HepG2 (cell line): ENCODE measurements around the gene NSD2. TPM values are rescaled to one million over a fixed set of nuclear protein-coding genes. Genes with fewer than 3 reads are reported as not detected.

Experiments
- CAMTA2 ChIP-seq: sonication (generic); formaldehyde crosslinking; IDR thresholded peaks from 2 replicates; pipeline ENCODE4 v1.4.0; 2020; ENCODE audit warnings: mild to moderate bottlenecking, missing genetic modification reagents, borderline replicate concordance
- KLF12 ChIP-seq: sonication (generic); formaldehyde crosslinking; IDR thresholded peaks from 2 replicates; pipeline ENCODE4 v1.4.0; 2020; ENCODE audit warnings: missing genetic modification reagents, borderline replicate concordance
- MYC ChIP-seq: sonication (generic); formaldehyde crosslinking; IDR thresholded peaks from 2 replicates; pipeline ENCODE4 v1.9.0; 2021; ENCODE audit warnings: missing genetic modification reagents, borderline replicate concordance
- NR2C2 ChIP-seq: sonication (generic); formaldehyde crosslinking; IDR thresholded peaks from 2 replicates; pipeline ENCODE4 v1.4.0; 2020; ENCODE audit warnings: missing genetic modification reagents, mild to moderate bottlenecking, moderate library complexity, borderline replicate concordance
- RARA ChIP-seq: IDR thresholded peaks from 2 replicates; pipeline ENCODE4 v1.6.1; 2016; ENCODE audit warnings: missing genetic modification reagents, missing compliant biosample characterization
- TGIF2 ChIP-seq: IDR thresholded peaks from 2 replicates; pipeline ENCODE4 v1.6.1; 2016; ENCODE audit warnings: control low read depth, missing compliant biosample characterization
- ZNF136 ChIP-seq: sonication (generic); formaldehyde crosslinking; IDR thresholded peaks from 2 replicates; pipeline ENCODE4 v1.8.1; 2022; ENCODE audit warnings: low read depth, mild to moderate bottlenecking, moderate library complexity, missing genetic modification reagents
- ZNF674 ChIP-seq: sonication (generic); formaldehyde crosslinking; IDR thresholded peaks from 2 replicates; pipeline ENCODE4 v1.5.0; 2020; ENCODE audit warnings: low read depth, mild to moderate bottlenecking, missing genetic modification reagents
- polyA plus RNA-seq, 8 experiments: library from polyadenylated mRNA; depleted of rRNA in 3 of 8; stranded (reverse) in 7 of 8; unstranded in 1 of 8; fragments of >200 nt; fragmentation: Illumina TruSeq in 4 of 8; extraction: Trizol in 4 of 8; gene quantifications; 2 replicates each; pipeline versions ENCODE4 v1.2.1 to v1.2.3, GENCODE V29; 2011 to 2016; ENCODE audit warnings: low read depth in 4 of 8, missing spikeins in 1 of 8, mixed read lengths in 1 of 8; ENCODE audit not compliant: insufficient read depth in 1 of 8
- total RNA-seq, 5 experiments: library from RNA; depleted of rRNA; stranded (reverse); fragments of >200 nt; fragmentation: Illumina TruSeq; extraction: Trizol; gene quantifications; 2 replicates each; pipeline ENCODE4 v1.2.3, GENCODE V29; 2016; ENCODE audit warnings: low read depth in 1 of 5
- TF ChIP-seq, protein P1 (sequence below): IDR thresholded peaks from 2 replicates; pipeline ENCODE4 v1.6.1; 2016; ENCODE audit warnings: missing compliant biosample characterization, missing genetic modification reagents, borderline replicate concordance
- TF ChIP-seq, protein P2 (sequence below): sonication (generic); formaldehyde crosslinking; IDR thresholded peaks from 2 replicates; pipeline ENCODE4 v1.4.0; 2020; ENCODE audit warnings: mild to moderate bottlenecking, missing genetic modification reagents, borderline replicate concordance
- TF ChIP-seq, protein P3 (sequence below): IDR thresholded peaks from 2 replicates; pipeline ENCODE4 v1.6.1; 2016; ENCODE audit warnings: missing genetic modification reagents, missing compliant biosample characterization
- TF ChIP-seq, protein P4 (sequence below): sonication (generic); formaldehyde crosslinking; IDR thresholded peaks from 2 replicates; pipeline ENCODE4 v1.4.0; 2020; ENCODE audit warnings: low read depth, mild to moderate bottlenecking, missing genetic modification reagents
- TF ChIP-seq, protein P5 (sequence below): sonication (generic); formaldehyde crosslinking; IDR thresholded peaks from 2 replicates; pipeline ENCODE4 v1.4.0; 2020; ENCODE audit warnings: mild to moderate bottlenecking, low read depth, missing genetic modification reagents
- TF ChIP-seq, protein P6 (sequence below): sonication (generic); formaldehyde crosslinking; IDR thresholded peaks from 2 replicates; pipeline ENCODE4 v1.5.0; 2020; ENCODE audit warnings: missing genetic modification reagents

The NSD2 gene
- total and polyA plus RNA-seq, 2 of the 13 experiments (the other 11 are each of a cell fraction or from before 2014, with no cell fraction given), result 22.0 to 65.9 TPM

DNA sequence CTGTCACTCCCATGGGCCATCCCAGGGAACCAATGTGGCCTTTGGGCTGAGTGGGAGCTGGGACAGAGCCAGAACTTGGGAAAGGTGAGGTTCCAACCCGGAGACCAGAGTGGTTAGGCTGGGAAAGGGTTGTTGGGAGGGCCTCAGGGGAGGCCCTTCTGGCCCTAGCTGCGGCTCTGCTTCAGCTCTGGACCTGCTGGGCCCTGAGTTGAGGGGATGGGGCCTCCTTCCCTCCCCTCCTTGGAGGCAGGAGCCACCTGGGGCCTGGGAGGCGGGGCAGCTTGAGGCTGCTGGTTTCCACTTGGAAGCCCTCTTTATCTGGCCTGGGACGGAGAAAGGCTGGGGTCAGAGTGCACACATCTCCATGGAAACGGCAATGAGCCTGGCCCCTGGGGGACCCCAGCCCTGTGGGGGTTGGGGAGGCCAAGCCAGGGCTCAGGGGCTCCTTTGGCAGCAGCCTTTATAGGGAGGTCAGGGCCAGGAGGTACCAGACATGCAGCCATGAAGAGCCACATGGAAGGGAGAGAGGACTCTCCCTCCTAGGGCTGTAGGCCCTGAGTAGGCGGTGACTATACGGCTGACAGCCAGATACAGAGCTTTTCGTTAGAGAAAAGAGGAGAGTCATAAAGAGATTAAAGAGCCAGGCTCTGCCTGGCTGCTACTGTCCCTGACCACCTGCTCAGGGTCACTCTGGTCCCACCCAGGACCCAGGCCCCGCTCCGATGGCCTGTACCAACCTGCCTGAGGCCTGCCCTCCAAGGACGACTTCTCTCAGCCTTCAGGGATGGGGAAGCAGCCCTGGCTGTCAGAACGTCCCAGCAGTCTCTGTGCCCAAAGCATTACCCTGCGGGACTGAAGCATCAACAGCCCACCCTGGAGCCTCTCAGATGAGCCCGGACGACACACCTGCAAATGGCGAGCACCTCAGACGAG is 6.9 kb upstream of the NSD2 start (continued):
- TF ChIP-seq, protein P1, sequence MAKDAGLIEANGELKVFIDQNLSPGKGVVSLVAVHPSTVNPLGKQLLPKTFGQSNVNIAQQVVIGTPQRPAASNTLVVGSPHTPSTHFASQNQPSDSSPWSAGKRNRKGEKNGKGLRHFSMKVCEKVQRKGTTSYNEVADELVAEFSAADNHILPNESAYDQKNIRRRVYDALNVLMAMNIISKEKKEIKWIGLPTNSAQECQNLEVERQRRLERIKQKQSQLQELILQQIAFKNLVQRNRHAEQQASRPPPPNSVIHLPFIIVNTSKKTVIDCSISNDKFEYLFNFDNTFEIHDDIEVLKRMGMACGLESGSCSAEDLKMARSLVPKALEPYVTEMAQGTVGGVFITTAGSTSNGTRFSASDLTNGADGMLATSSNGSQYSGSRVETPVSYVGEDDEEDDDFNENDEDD (CRISPR knock-in tag), result no peak
- TF ChIP-seq, protein P2, sequence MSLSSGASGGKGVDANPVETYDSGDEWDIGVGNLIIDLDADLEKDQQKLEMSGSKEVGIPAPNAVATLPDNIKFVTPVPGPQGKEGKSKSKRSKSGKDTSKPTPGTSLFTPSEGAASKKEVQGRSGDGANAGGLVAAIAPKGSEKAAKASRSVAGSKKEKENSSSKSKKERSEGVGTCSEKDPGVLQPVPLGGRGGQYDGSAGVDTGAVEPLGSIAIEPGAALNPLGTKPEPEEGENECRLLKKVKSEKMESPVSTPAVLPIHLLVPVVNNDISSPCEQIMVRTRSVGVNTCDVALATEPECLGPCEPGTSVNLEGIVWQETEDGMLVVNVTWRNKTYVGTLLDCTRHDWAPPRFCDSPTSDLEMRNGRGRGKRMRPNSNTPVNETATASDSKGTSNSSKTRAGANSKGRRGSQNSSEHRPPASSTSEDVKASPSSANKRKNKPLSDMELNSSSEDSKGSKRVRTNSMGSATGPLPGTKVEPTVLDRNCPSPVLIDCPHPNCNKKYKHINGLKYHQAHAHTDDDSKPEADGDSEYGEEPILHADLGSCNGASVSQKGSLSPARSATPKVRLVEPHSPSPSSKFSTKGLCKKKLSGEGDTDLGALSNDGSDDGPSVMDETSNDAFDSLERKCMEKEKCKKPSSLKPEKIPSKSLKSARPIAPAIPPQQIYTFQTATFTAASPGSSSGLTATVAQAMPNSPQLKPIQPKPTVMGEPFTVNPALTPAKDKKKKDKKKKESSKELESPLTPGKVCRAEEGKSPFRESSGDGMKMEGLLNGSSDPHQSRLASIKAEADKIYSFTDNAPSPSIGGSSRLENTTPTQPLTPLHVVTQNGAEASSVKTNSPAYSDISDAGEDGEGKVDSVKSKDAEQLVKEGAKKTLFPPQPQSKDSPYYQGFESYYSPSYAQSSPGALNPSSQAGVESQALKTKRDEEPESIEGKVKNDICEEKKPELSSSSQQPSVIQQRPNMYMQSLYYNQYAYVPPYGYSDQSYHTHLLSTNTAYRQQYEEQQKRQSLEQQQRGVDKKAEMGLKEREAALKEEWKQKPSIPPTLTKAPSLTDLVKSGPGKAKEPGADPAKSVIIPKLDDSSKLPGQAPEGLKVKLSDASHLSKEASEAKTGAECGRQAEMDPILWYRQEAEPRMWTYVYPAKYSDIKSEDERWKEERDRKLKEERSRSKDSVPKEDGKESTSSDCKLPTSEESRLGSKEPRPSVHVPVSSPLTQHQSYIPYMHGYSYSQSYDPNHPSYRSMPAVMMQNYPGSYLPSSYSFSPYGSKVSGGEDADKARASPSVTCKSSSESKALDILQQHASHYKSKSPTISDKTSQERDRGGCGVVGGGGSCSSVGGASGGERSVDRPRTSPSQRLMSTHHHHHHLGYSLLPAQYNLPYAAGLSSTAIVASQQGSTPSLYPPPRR (CRISPR knock-in tag), result peak; percentile 42; the same call in 1 of the 2 replicates
- TF ChIP-seq, protein P3, sequence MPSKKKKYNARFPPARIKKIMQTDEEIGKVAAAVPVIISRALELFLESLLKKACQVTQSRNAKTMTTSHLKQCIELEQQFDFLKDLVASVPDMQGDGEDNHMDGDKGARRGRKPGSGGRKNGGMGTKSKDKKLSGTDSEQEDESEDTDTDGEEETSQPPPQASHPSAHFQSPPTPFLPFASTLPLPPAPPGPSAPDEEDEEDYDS (CRISPR knock-in tag), result 0 out of 2 replicates have a peak, but pooled peaks have one; percentile 20
- TF ChIP-seq, protein P4, sequence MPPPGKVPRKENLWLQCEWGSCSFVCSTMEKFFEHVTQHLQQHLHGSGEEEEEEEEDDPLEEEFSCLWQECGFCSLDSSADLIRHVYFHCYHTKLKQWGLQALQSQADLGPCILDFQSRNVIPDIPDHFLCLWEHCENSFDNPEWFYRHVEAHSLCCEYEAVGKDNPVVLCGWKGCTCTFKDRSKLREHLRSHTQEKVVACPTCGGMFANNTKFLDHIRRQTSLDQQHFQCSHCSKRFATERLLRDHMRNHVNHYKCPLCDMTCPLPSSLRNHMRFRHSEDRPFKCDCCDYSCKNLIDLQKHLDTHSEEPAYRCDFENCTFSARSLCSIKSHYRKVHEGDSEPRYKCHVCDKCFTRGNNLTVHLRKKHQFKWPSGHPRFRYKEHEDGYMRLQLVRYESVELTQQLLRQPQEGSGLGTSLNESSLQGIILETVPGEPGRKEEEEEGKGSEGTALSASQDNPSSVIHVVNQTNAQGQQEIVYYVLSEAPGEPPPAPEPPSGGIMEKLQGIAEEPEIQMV (CRISPR knock-in tag), result no peak; the same call in 1 of the 2 replicates
- TF ChIP-seq MYC (CRISPR knock-in tag), result peak; percentile 30; the same call in 1 of the 2 replicates
- no peak for TF ChIP-seq ZNF136 (CRISPR knock-in tag)
- TF ChIP-seq ZNF674 (CRISPR knock-in tag), result no peak
- TF ChIP-seq, protein P5, sequence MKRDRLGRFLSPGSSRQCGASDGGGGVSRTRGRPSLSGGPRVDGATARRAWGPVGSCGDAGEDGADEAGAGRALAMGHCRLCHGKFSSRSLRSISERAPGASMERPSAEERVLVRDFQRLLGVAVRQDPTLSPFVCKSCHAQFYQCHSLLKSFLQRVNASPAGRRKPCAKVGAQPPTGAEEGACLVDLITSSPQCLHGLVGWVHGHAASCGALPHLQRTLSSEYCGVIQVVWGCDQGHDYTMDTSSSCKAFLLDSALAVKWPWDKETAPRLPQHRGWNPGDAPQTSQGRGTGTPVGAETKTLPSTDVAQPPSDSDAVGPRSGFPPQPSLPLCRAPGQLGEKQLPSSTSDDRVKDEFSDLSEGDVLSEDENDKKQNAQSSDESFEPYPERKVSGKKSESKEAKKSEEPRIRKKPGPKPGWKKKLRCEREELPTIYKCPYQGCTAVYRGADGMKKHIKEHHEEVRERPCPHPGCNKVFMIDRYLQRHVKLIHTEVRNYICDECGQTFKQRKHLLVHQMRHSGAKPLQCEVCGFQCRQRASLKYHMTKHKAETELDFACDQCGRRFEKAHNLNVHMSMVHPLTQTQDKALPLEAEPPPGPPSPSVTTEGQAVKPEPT, result no peak
- TF ChIP-seq, protein P6, sequence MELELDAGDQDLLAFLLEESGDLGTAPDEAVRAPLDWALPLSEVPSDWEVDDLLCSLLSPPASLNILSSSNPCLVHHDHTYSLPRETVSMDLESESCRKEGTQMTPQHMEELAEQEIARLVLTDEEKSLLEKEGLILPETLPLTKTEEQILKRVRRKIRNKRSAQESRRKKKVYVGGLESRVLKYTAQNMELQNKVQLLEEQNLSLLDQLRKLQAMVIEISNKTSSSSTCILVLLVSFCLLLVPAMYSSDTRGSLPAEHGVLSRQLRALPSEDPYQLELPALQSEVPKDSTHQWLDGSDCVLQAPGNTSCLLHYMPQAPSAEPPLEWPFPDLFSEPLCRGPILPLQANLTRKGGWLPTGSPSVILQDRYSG (CRISPR knock-in tag), result no peak
- TF ChIP-seq KLF12, result no peak
- no peak for TF ChIP-seq CAMTA2 (CRISPR knock-in tag)
- peak; percentile 19; the same call in 1 of the 2 replicates for TF ChIP-seq TGIF2 (CRISPR knock-in tag)
- peak; percentile 71 for TF ChIP-seq RARA (CRISPR knock-in tag)
- peak; percentile 84 for TF ChIP-seq NR2C2 (CRISPR knock-in tag)
